Neural cell (in vitro differentiated cells): ENCODE measurements around the gene VAV3. TPM values are rescaled to one million over a fixed set of nuclear protein-coding genes. Genes with fewer than 3 reads are reported as not detected.

ENCODE experiments used
- H2AFZ ChIP-seq: fragments of 200-600, 300-800 bp; sonication (generic), shearing (Covaris generic); 2 replicates; pipeline ENCODE4 v1.6.0; 2014; ENCODE audit warnings: low read depth, mild to moderate bottlenecking, antibody characterized with exemption, low read length, moderate library complexity
- H3F3A ChIP-seq: fragments of 200-600 bp; shearing (Covaris generic); 2 replicates; pipeline ENCODE4 v1.6.1; 2016; ENCODE audit warnings: mild to moderate bottlenecking, moderate library complexity, mixed read lengths, antibody characterized with exemption, low read length; ENCODE audit not compliant: insufficient read depth, poor library complexity, severe bottlenecking
- H3K27ac ChIP-seq: fragments of 200-600, 300-800 bp; sonication (generic), shearing (Covaris generic); 2 replicates; pipeline ENCODE4 v1.5.1; 2014; ENCODE audit warnings: mild to moderate bottlenecking, low read length, moderate library complexity
- H3K27me3 ChIP-seq: fragments of 300-800, 200-600 bp; sonication (generic), shearing (Covaris generic); 2 replicates; pipeline ENCODE4 v1.6.0; 2014; ENCODE audit warnings: mild to moderate bottlenecking, low read depth, low read length, moderate library complexity; ENCODE audit not compliant: insufficient read depth
- H3K36me3 ChIP-seq: fragments of 300-800, 200-600 bp; sonication (generic), shearing (Covaris generic); 2 replicates; pipeline ENCODE4 v1.5.1; 2014; ENCODE audit warnings: mild to moderate bottlenecking, antibody characterized with exemption, low read length, moderate library complexity; ENCODE audit not compliant: insufficient read depth
- H3K4me2 ChIP-seq: fragments of 300-800, 200-600 bp; sonication (generic), shearing (Covaris generic); 2 replicates; pipeline ENCODE4 v1.6.0; 2014; ENCODE audit warnings: mild to moderate bottlenecking, low read length
- H3K4me3 ChIP-seq: fragments of 300-800, 200-600 bp; sonication (generic), shearing (Covaris generic); 2 replicates; pipeline ENCODE4 v1.5.1; 2014; ENCODE audit warnings: mild to moderate bottlenecking, low read length, moderate library complexity
- H3K79me2 ChIP-seq: fragments of 200-600 bp; shearing (Covaris generic); replicated peaks from 2 replicates; pipeline ENCODE4 v1.6.0; 2014; ENCODE audit warnings: mild to moderate bottlenecking, low read length, moderate library complexity; ENCODE audit not compliant: insufficient read depth
- H3K9ac ChIP-seq: fragments of 300-800, 200-600 bp; sonication (generic), shearing (Covaris generic); 2 replicates; pipeline ENCODE4 v1.6.1; 2016; ENCODE audit warnings: mild to moderate bottlenecking, low read length, mixed read lengths
- H3K9me2 ChIP-seq: fragments of 200-600 bp; shearing (Covaris generic); 2 replicates; pipeline ENCODE4 v1.6.1; 2016; ENCODE audit warnings: mild to moderate bottlenecking, low read length, mixed read lengths; ENCODE audit not compliant: insufficient read depth
- H3K9me3 ChIP-seq: fragments of 200-600, 300-800 bp; sonication (generic), shearing (Covaris generic); 2 replicates; pipeline ENCODE4 v1.6.1; 2016; ENCODE audit warnings: mild to moderate bottlenecking, mixed run types, low read length, moderate library complexity, mixed read lengths
- H4K20me1 ChIP-seq: fragments of 200-600 bp; shearing (Covaris generic); 2 replicates; pipeline ENCODE4 v1.6.1; 2016; ENCODE audit warnings: mild to moderate bottlenecking, mixed run types; ENCODE audit not compliant: insufficient read depth
- CTCF ChIP-seq: fragments of 450-650 bp; IDR thresholded peaks from 2 replicates; pipeline ENCODE4 v1.5.1; 2014; ENCODE audit warnings: antibody characterized with exemption, mild to moderate bottlenecking, moderate library complexity; ENCODE audit not compliant: poor library complexity, severe bottlenecking
- EP300 ChIP-seq: fragments of 450-650 bp; conservative IDR thresholded peaks from 2 replicates; pipeline ENCODE4 v1.6.1; 2014; ENCODE audit warnings: antibody characterized with exemption, mild to moderate bottlenecking, moderate library complexity; ENCODE audit not compliant: poor library complexity, severe bottlenecking
- EZH2 ChIP-seq: fragments of 200-600, 300-800 bp; shearing (Covaris generic), sonication (generic); IDR thresholded peaks from 2 replicates; pipeline ENCODE4 v1.6.1; 2014; ENCODE audit warnings: antibody characterized with exemption, low read length, borderline replicate concordance, mild to moderate bottlenecking; ENCODE audit not compliant: insufficient read depth, poor library complexity, severe bottlenecking
- MXI1 ChIP-seq: fragments of 450-650 bp; conservative IDR thresholded peaks from 2 replicates; pipeline ENCODE4 v1.6.1; 2014; ENCODE audit warnings: antibody characterized with exemption, mild to moderate bottlenecking; ENCODE audit not compliant: poor library complexity, severe bottlenecking
- POLR2AphosphoS5 ChIP-seq: IDR thresholded peaks from 2 replicates; pipeline ENCODE4 v1.6.1; 2012
- RAD21 ChIP-seq: fragments of 450-650 bp; conservative IDR thresholded peaks from 2 replicates; pipeline ENCODE4 v1.6.1; 2014; ENCODE audit warnings: antibody characterized with exemption, mild to moderate bottlenecking, moderate library complexity
- REST ChIP-seq: IDR thresholded peaks from 2 replicates; pipeline ENCODE4 v1.6.1; 2012; ENCODE audit warnings: borderline replicate concordance
- SMC3 ChIP-seq: fragments of 450-650 bp; conservative IDR thresholded peaks from 2 replicates; pipeline ENCODE4 v1.6.1; 2014; ENCODE audit warnings: antibody characterized with exemption, mild to moderate bottlenecking, moderate library complexity; ENCODE audit not compliant: poor library complexity
- TAF1 ChIP-seq: IDR thresholded peaks from 2 replicates; pipeline ENCODE4 v1.6.1; 2012; ENCODE audit warnings: low read depth
- polyA plus RNA-seq: library from polyadenylated mRNA; depleted of rRNA; stranded (reverse); fragments of >200 nt; gene quantifications from 2 replicates; pipeline ENCODE4 v1.2.3, GENCODE V29; 2014

VAV3 gene
- polyA plus RNA-seq, 1 donor from 2014 or later: 7.6 TPM

GRCh38 chr1:107681001-107681479 is 283.9 kb downstream of the VAV3 start:
- TF ChIP-seq REST: no peak
- TF ChIP-seq POLR2AphosphoS5: no peak
- TF ChIP-seq EP300: no peak
- TF ChIP-seq RAD21: no peak
- TF ChIP-seq CTCF: no peak
- TF ChIP-seq MXI1: no peak
- no peak for TF ChIP-seq SMC3
- no peak for TF ChIP-seq EZH2
- TF ChIP-seq TAF1: no peak
- Histone ChIP-seq H4K20me1 (no peaks in the 10 kb centered on the region), H3K36me3 (no peaks in the 10 kb centered on the region), H3K27me3 (no peaks in the 10 kb centered on the region), H3K4me3 (no peak overlapping the region), H3K9me2 (no peaks in the 10 kb centered on the region), H3K79me2 (no peaks in the 10 kb centered on the region), H3K27ac (no peak overlapping the region), H3K9me3 (no peaks in the 10 kb centered on the region), H2AFZ (no peak overlapping the region), H3F3A (no peaks in the 10 kb centered on the region), H3K4me2 (no peak overlapping the region), H3K9ac (no peak overlapping the region)

GRCh38 chr1:107680579-107680985 is 284.4 kb downstream of the VAV3 start:
- Histone ChIP-seq H3K9me3 (no peaks in the 10 kb centered on the region), H3K79me2 (no peaks in the 10 kb centered on the region), H3K27ac (no peak overlapping the region), H4K20me1 (no peaks in the 10 kb centered on the region), H3K9ac (no peak overlapping the region), H3K27me3 (no peaks in the 10 kb centered on the region), H3K36me3 (no peaks in the 10 kb centered on the region), H2AFZ (no peak overlapping the region), H3F3A (no peaks in the 10 kb centered on the region), H3K4me2 (no peak overlapping the region), H3K4me3 (no peak overlapping the region), H3K9me2 (no peaks in the 10 kb centered on the region)
- TF ChIP-seq EZH2 (no peak), POLR2AphosphoS5 (no peak), MXI1 (no peak), REST (no peak), TAF1 (no peak), SMC3 (no peak), RAD21 (no peak), EP300 (no peak), CTCF (no peak)
